Measurements from ENCODE around the gene DLAT. TPM values are rescaled to one million over a fixed set of nuclear protein-coding genes. Genes with fewer than 3 reads are reported as not detected.

Gene DLAT
- total RNA-seq, 1 experiment from 2014 or later: 68.1 TPM

GRCh38 chr11:112033902-112034301 is 8.7 kb downstream of the DLAT start:
- TF ChIP-seq POLR2A (IDR thresholded peaks at IDR 0.05; ENCODE audit: borderline replicate concordance, extremely low read depth, insufficient read depth, insufficient read length) (no peak), ATF3 (IDR thresholded peaks at IDR 0.05) (no peak), ZNF274 (IDR thresholded peaks at IDR 0.05; ENCODE audit: low read depth, low read length) (no peak), TCF7L2 (IDR thresholded peaks at IDR 0.05; ENCODE audit: borderline replicate concordance, extremely low read depth, insufficient read depth, insufficient read length) (no peak), SIN3A (IDR thresholded peaks at IDR 0.05; ENCODE audit: low read depth) (no peak), ELF1 (IDR thresholded peaks at IDR 0.05; ENCODE audit: borderline replicate concordance, low read depth) (no peak), EZH2phosphoT487 (IDR thresholded peaks at IDR 0.05; ENCODE audit: borderline replicate concordance) (no peak), CEBPB (IDR thresholded peaks at IDR 0.05; ENCODE audit: low read depth) (no peak), SRF (IDR thresholded peaks at IDR 0.05; ENCODE audit: low read depth) (no peak), CTCF (IDR thresholded peaks at IDR 0.05 in 2 of 3, conservative IDR thresholded peaks at IDR 0.05 in 1 of 3; ENCODE audit: borderline replicate concordance in 1 of 3, insufficient read depth in 1 of 3, low read depth in 2 of 3, low read length in 2 of 3) (no peak), ZFX (IDR thresholded peaks at IDR 0.05) (no peak), EGR1 (IDR thresholded peaks at IDR 0.05; ENCODE audit: low read depth) (no peak), SP1 (IDR thresholded peaks at IDR 0.05; ENCODE audit: low read depth) (no peak)
- TF ChIP-seq, protein P1, sequence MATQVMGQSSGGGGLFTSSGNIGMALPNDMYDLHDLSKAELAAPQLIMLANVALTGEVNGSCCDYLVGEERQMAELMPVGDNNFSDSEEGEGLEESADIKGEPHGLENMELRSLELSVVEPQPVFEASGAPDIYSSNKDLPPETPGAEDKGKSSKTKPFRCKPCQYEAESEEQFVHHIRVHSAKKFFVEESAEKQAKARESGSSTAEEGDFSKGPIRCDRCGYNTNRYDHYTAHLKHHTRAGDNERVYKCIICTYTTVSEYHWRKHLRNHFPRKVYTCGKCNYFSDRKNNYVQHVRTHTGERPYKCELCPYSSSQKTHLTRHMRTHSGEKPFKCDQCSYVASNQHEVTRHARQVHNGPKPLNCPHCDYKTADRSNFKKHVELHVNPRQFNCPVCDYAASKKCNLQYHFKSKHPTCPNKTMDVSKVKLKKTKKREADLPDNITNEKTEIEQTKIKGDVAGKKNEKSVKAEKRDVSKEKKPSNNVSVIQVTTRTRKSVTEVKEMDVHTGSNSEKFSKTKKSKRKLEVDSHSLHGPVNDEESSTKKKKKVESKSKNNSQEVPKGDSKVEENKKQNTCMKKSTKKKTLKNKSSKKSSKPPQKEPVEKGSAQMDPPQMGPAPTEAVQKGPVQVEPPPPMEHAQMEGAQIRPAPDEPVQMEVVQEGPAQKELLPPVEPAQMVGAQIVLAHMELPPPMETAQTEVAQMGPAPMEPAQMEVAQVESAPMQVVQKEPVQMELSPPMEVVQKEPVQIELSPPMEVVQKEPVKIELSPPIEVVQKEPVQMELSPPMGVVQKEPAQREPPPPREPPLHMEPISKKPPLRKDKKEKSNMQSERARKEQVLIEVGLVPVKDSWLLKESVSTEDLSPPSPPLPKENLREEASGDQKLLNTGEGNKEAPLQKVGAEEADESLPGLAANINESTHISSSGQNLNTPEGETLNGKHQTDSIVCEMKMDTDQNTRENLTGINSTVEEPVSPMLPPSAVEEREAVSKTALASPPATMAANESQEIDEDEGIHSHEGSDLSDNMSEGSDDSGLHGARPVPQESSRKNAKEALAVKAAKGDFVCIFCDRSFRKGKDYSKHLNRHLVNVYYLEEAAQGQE (IDR thresholded peaks at IDR 0.05; ENCODE audit: low read depth): no peak
- H3K27ac ChIP-seq (ENCODE audit: low read depth, low read length): no peak overlapping the region
- CTCF ChIA-PET: no interaction called here
- no peaks in the 10 kb centered on the region for H4K20me1 ChIP-seq (ENCODE audit: insufficient read depth)
- POLR2A ChIA-PET: no interaction called here
- no peak overlapping the region for H3K4me3 ChIP-seq (replicated peaks in 1 of 2; ENCODE audit: low read depth in 1 of 2, low read length in 2 of 2)
- peaks cover 44 to 56% of the 10 kb centered on the region in 2 experiments; a peak in 3 of 4 replicates for H3K36me3 ChIP-seq (ENCODE audit: control insufficient read depth in 1 of 2, insufficient read depth in 2 of 2, low read length in 2 of 2)
- no peaks in the 10 kb centered on the region for H3K27me3 ChIP-seq (ENCODE audit: insufficient read depth, low read length)
- no peak for DNase-seq (ENCODE audit: low read depth, low spot score)
- intact Hi-C loops (cut with micrococcal nuclease): no loop called here
- no peak overlapping the region for H2AFZ ChIP-seq (ENCODE audit: low read depth, low read length, poor library complexity, severe bottlenecking)
- ATAC-seq: no peak
- H3K9ac ChIP-seq (ENCODE audit: low read length): no peak overlapping the region
- H3K9me2 ChIP-seq (ENCODE audit: insufficient read depth): no peaks in the 10 kb centered on the region
- peaks cover 40% of the 10 kb centered on the region for H3K79me2 ChIP-seq (ENCODE audit: insufficient read depth, low read length)
- no peaks in the 10 kb centered on the region for H3K9me3 ChIP-seq (ENCODE audit: control insufficient read depth in 1 of 2, insufficient read depth in 1 of 2, low read depth in 1 of 2, low read length in 2 of 2)
- no peaks in the 10 kb centered on the region for H3K4me1 ChIP-seq (ENCODE audit: control insufficient read depth in 1 of 2, insufficient read depth in 2 of 2, low read length in 2 of 2)
- BruUV-seq (replicated peaks): no TSS peak
- RAD21 ChIA-PET (ENCODE audit: low non-redundant PET in 1 of 2, low total read pairs in 2 of 2, uncharacterized antibody in 2 of 2, unreplicated experiment in 2 of 2): no interaction called here
- no peak overlapping the region for H3K4me2 ChIP-seq (ENCODE audit: low read length)

Measured in HCT116 (cell line).